PFSK-1 (cell line): Measurements from ENCODE around the gene SLC9B1.

Source experiments
- FOXP2 ChIP-seq: optimal IDR thresholded peaks from 2 replicates; pipeline ENCODE3; 2011; ENCODE audit warnings: borderline replicate concordance, control low read depth, inconsistent platforms; ENCODE audit not compliant: insufficient read depth; ENCODE audit errors: extremely low read length, extremely low read depth
- POLR2AphosphoS5 ChIP-seq: IDR thresholded peaks from 2 replicates; pipeline ENCODE4 v1.6.1; 2012; ENCODE audit warnings: low read depth, mild to moderate bottlenecking, control low read depth, low read length, moderate library complexity
- REST ChIP-seq, 2 experiments: IDR thresholded peaks; 2 replicates each; pipeline versions ENCODE4 v1.6.1 to v1.8.0; 2011 to 2012; ENCODE audit warnings: low read depth in 2 of 2, low read length in 2 of 2, control low read depth in 1 of 2, inconsistent platforms in 1 of 2, mild to moderate bottlenecking in 1 of 2, moderate library complexity in 1 of 2; ENCODE audit not compliant: insufficient read depth in 1 of 2
- SIN3A ChIP-seq: IDR thresholded peaks from 2 replicates; pipeline ENCODE4 v1.6.1; 2012; ENCODE audit warnings: mild to moderate bottlenecking, low read length, moderate library complexity, borderline replicate concordance; ENCODE audit not compliant: insufficient read depth
- TAF1 ChIP-seq: IDR thresholded peaks from 2 replicates; pipeline ENCODE4 v1.6.1; 2012; ENCODE audit warnings: low read length, control low read depth, borderline replicate concordance; ENCODE audit not compliant: insufficient read depth

Gene SLC9B1

GRCh38 chr4:102918859-102919258, 100.6 kb downstream of the SLC9B1 start:
- TF ChIP-seq POLR2AphosphoS5 = no peak
- TF ChIP-seq SIN3A = no peak
- TF ChIP-seq FOXP2 = no peak
- no peak for TF ChIP-seq TAF1
- TF ChIP-seq REST (IDR thresholded peaks at IDR 0.05; ENCODE audit: insufficient read depth in 1 of 2, low read depth in 2 of 2, low read length in 2 of 2) = no peak

- TF ChIP-seq REST (IDR thresholded peaks at IDR 0.05; ENCODE audit: insufficient read depth in 1 of 2, low read depth in 2 of 2, low read length in 2 of 2) = no peak
- TF ChIP-seq FOXP2 = no peak
- no peak for TF ChIP-seq POLR2AphosphoS5
- TF ChIP-seq TAF1 = no peak
- TF ChIP-seq SIN3A = no peak
These were observed 117.7 kb downstream of the SLC9B1 start for GRCh38 chr4:102901804-102902203.

GRCh38 chr4:102883278-102883677, 136.2 kb downstream of the SLC9B1 start:
- TF ChIP-seq FOXP2 (no peak), SIN3A (no peak), TAF1 (no peak), REST (IDR thresholded peaks at IDR 0.05; ENCODE audit: insufficient read depth in 1 of 2, low read depth in 2 of 2, low read length in 2 of 2) (no peak), POLR2AphosphoS5 (no peak)

- no peak for TF ChIP-seq REST (IDR thresholded peaks at IDR 0.05; ENCODE audit: insufficient read depth in 1 of 2, low read depth in 2 of 2, low read length in 2 of 2)
- no peak for TF ChIP-seq POLR2AphosphoS5
- TF ChIP-seq TAF1 = no peak
- no peak for TF ChIP-seq SIN3A
- TF ChIP-seq FOXP2 = no peak
These were observed 138.2 kb downstream of the SLC9B1 start for GRCh38 chr4:102881343-102881742.

- no peak for TF ChIP-seq REST (IDR thresholded peaks at IDR 0.05; ENCODE audit: insufficient read depth in 1 of 2, low read depth in 2 of 2, low read length in 2 of 2)
These were observed 140.6 kb downstream of the SLC9B1 start for GRCh38 chr4:102878901-102879300.
